Subcutaneous abdominal adipose tissue (tissue), 5 donors: ENCODE measurements around the gene NPFF.
"Not testable (repeated sequence)": the region's sequence is repeated elsewhere in the genome, so short reads cannot be mapped to it uniquely, and the experiment has no call there.

ENCODE experiments used
- H3K27ac ChIP-seq: one replicate; pipeline ENCODE4 v1.7.0; 2013; ENCODE audit warnings: low read depth, mild to moderate bottlenecking, inconsistent platforms, low read length, moderate library complexity
- H3K27me3 ChIP-seq, 5 donors: one replicate each; pipeline ENCODE4 v1.7.0; 2013; ENCODE audit warnings: low read length in 5 of 5, inconsistent platforms in 1 of 5; ENCODE audit not compliant: control insufficient read depth in 5 of 5, insufficient read depth in 4 of 5
- H3K36me3 ChIP-seq, 5 donors: one replicate each; pipeline ENCODE4 v1.7.0; 2013; ENCODE audit warnings: low read length in 5 of 5; ENCODE audit not compliant: control insufficient read depth in 5 of 5, insufficient read depth in 5 of 5
- H3K4me1 ChIP-seq, 5 donors: one replicate each; pipeline ENCODE4 v1.7.0; 2013; ENCODE audit warnings: low read length in 5 of 5, mild to moderate bottlenecking in 3 of 5, moderate library complexity in 1 of 5; ENCODE audit not compliant: control insufficient read depth in 5 of 5, insufficient read depth in 5 of 5
- H3K4me3 ChIP-seq, 5 donors: one replicate each; pipeline ENCODE4 v1.7.0; 2013; ENCODE audit warnings: low read length in 5 of 5, low read depth in 1 of 5
- H3K9ac ChIP-seq, 5 donors: one replicate each; pipeline ENCODE4 v1.7.0; 2013; ENCODE audit warnings: low read length in 5 of 5, mild to moderate bottlenecking in 4 of 5, moderate library complexity in 3 of 5
- H3K9me3 ChIP-seq, 5 donors: one replicate each; pipeline ENCODE4 v1.7.0; 2013; ENCODE audit warnings: low read length in 5 of 5; ENCODE audit not compliant: control insufficient read depth in 5 of 5
- donor health status: healthy.
- donor health status: healthy.
- donor health status: healthy.
- donor health status: healthy.
- donor health status: healthy.

NPFF gene

DNA sequence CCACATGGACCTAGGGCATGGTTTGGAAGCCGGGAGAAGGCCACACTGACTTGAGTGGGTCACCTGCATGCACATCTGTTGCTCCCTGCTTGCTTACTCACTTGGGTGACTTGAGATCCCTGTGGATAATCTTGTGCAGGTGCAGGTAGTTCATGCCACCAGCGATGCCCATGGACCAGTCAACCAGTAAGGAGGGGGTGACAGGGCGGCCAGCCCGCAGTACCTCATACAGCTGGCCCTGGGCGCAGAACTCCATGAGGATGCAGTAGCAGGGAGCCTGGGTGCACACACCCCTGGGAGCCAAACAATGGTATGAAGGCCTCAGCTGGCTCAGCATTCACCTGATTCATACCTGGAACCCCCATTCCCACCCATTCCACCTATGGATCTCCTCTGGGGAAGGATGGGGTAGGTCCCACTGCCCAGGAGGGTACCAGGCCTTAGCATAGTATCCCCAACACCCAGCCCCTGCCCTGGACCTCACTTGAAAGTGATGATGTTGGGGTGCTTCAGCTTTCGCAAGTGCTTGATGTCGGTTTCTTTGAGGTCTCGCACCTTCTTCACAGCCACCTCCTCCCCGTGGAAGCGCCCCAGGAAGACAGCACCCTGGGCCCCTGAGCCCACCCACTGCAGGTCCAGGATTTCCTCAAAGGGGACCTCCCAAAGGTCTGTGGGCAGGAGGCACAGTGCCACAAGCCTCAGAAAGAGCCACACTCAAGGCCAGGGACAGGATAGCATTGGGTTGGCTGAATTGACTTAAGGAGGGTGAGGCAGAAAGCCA lies 21.1 kb downstream of the NPFF start:
- Histone ChIP-seq H3K36me3 (peaks cover 0 to 68% (median 58%) of the 10 kb centered on the region in 5 donors), H3K27ac (no peak overlapping the region), H3K27me3 (no peaks in the 10 kb centered on the region), H3K9ac (no peak overlapping the region), H3K4me1 (no peaks in the 10 kb centered on the region), H3K4me3 (no peak overlapping the region), H3K9me3 (no peaks in the 10 kb centered on the region)

DNA sequence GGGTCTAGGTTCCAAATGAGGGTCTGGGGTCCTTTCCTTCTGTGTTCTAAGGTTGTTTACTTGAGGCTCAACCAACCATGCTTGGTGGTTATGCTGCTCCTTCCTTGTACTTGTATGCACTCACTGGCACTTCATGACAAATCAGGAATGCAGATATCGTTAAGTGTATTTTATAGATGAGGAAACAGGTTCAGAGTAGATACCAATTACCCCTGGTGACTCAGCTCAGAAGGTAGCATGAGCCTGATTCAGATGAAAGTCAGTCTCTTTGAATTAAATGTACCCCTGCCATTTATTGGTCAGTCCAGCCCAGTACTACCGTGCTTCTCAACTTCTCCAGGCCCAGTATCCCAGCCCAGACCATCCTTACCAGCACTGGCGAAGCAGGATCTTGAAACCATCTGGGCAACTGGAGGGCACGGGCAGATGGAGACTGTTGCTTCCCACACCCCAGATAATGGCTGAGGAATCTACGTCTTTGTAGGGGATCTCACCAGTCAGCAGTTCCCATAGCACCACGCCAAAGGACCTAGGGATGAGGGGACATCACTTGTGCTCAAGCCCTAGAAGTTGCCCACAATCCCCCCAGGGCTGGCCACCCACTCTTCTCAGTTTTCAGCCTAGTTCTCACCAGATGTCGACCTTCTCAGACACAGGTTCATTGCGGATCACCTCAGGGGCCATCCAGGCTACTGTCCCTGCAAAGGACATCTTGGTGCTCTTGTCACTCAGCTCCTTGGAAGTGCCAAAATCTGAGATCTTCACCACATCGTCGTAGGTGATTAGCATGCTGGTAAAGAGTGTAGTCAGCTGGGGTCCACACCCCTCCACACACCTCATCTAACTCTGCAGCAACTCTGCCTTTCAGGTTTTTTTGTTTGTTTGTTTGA lies 22.4 kb downstream of the NPFF start:
- no peak overlapping the region for H3K4me3 ChIP-seq
- H3K9me3 ChIP-seq = no peaks in the 10 kb centered on the region
- H3K36me3 ChIP-seq = peaks cover 4 to 77% (median 67%) of the 10 kb centered on the region in 5 donors
- H3K9ac ChIP-seq = no peak overlapping the region
- H3K27me3 ChIP-seq = no peaks in the 10 kb centered on the region
- H3K4me1 ChIP-seq = no peaks in the 10 kb centered on the region
- H3K27ac ChIP-seq = no peak overlapping the region

DNA sequence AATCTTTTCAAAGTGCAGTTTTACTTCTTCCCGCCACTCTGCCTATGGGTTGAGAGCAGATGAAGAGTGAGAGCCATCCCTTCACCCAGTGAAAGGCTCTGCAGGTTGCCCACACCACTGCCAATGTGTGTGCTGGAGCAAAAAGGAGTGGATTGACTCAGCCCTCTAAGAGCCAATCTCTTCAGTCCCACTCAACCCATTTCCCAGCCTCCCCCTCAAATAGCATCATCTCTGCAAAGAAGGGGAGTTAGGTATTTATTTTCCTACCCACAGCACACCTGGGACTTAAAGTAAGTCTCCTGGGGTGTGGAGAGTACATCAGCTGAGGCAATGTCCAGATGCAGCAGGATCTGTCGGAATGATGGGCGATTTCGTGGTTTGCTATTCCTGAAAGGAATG lies 23.3 kb downstream of the NPFF start:
- no peak overlapping the region for H3K27ac ChIP-seq
- no peaks in the 10 kb centered on the region for H3K4me1 ChIP-seq
- H3K9ac ChIP-seq = no peak overlapping the region
- peaks cover 11 to 86% (median 75%) of the 10 kb centered on the region in 5 donors for H3K36me3 ChIP-seq
- no peaks in the 10 kb centered on the region for H3K9me3 ChIP-seq
- H3K27me3 ChIP-seq = no peaks in the 10 kb centered on the region
- H3K4me3 ChIP-seq = no peak overlapping the region

DNA sequence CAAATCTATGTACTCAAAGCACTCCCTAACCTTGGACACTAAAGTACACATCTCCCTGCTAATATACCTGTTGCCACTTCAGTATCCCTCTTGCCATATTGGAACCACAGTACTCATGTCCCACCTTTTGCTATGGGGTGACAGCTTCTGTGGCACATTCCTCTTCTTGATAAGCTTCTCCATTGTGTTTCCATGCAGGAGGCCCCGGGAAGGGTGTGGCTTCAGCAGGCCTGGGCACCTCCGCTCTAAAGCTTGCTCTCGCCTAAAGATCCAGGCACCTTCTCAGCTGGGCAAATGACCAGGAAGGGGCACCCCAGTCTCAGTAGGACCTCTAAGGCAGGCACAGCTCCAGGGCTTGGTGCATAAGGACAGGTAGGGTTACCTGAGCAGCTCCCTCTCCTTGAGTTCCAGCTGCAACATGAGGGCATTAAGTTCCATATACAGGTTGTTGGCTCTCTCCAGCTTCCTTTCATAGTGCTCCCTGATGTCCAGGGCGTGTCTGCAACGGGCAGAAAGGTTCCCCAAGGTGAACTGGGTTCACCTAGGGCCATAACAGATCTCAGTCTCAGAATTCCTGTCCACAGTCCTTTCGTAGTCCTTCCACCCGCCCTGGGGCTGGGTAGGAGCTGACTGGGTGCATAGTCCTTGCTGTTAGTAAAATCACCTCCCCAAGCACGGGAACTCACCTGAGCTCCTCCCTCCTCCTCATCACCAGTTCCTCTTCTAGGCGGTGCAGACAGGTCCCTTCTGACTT lies 23.9 kb downstream of the NPFF start:
- H3K36me3 ChIP-seq = peaks cover 14 to 92% (median 81%) of the 10 kb centered on the region in 5 donors
- H3K27me3 ChIP-seq = no peaks in the 10 kb centered on the region
- H3K9ac ChIP-seq = no peak overlapping the region
- no peak overlapping the region for H3K4me3 ChIP-seq
- no peak overlapping the region for H3K27ac ChIP-seq
- no peaks in the 10 kb centered on the region for H3K4me1 ChIP-seq
- no peaks in the 10 kb centered on the region for H3K9me3 ChIP-seq

DNA sequence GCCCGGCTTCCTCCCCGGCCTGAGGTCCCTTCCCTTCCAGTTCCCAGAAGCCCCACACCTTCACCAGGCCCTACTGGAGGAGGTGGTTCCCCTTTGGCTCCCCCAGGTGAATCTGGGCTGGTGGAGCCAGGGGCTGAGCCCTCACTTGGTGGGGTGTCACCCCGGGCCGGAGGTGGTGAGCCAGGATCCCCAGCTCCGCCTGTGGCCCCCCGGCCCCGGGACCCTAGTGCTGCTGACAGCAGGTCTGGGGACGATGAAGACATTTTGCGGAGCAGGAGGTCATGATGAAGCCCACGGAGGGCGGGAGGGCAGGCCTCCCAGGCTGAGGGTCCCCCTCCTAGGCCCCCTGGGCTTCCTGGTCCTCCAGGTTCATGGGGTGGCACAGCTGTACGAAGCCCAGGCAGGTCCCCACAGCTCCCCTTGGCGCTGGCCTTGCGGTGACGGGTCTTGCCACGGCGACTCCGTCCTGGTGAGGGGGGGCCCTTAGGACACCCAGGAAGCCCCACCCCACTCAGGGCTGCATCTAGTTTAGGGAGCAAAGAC lies 24.6 kb downstream of the NPFF start:
- H3K9ac ChIP-seq = no peak overlapping the region
- no peaks in the 10 kb centered on the region for H3K9me3 ChIP-seq
- H3K4me3 ChIP-seq = no peak overlapping the region
- H3K36me3 ChIP-seq = peaks cover 17 to 95% (median 85%) of the 10 kb centered on the region in 5 donors
- no peak overlapping the region for H3K27ac ChIP-seq
- H3K27me3 ChIP-seq = no peaks in the 10 kb centered on the region
- H3K4me1 ChIP-seq = no peaks in the 10 kb centered on the region

DNA sequence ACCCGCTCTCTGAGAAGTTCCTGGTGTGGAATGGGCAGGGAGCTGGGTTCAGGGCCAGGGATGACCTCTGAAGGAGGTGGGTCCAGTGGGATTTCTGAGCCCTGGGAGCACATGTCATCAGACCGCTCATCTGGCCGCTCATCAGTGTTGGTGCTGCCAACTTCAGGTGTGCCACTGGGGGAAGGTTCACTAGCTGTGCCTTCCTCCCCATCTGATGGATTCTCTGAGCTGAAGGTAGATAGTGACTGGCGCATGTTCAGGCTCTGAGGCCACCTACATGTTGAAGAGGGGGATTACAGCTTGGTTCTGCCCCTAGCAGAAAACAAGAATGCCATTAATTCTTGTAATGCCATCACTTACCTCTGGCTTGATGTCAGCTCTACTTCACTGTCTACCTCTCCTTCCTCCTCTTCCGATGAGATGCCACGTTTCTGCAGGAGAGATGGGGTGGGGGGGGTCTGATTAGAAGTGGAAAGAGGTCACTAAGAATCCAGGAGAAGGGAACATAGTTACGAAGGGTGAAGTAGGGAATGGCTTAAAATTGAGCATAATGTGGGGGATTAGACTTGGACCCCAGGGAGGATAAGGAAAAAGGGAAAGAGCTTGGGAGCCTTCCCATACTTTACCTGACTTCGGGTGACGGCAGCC lies 25.2 kb downstream of the NPFF start:
- no peaks in the 10 kb centered on the region for H3K4me1 ChIP-seq
- no peak overlapping the region for H3K9ac ChIP-seq
- H3K9me3 ChIP-seq = no peaks in the 10 kb centered on the region
- no peak overlapping the region for H3K4me3 ChIP-seq
- peaks cover 19 to 93% (median 84%) of the 10 kb centered on the region in 5 donors for H3K36me3 ChIP-seq
- H3K27me3 ChIP-seq = no peaks in the 10 kb centered on the region
- H3K27ac ChIP-seq = no peak overlapping the region

DNA sequence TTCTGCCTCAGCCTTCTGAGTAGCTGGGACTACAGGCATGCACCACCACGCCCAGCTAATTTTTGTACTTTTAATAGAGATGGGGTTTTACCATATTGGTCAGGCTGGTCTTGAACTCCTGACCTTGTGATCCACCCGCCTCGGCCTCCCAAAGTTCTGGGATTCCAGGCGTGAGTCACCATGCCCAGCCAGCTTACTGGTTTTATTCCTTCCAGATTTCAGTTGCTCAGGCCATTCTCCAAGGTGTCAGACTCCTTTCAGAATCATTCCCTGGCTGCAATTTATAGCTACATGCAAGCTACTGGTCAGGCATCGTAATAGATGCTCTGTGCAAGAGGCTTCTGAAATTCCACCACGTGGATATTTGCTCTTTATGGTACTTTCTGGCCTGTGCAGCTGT lies 25.8 kb downstream of the NPFF start:
- H3K9me3 ChIP-seq, H3K27ac ChIP-seq, H3K4me1 ChIP-seq, H3K9ac ChIP-seq, H3K27me3 ChIP-seq, H3K4me3 ChIP-seq: not testable (repeated sequence)
- H3K36me3 ChIP-seq = peaks cover 22 to 93% (median 85%) of the 10 kb centered on the region in 5 donors

DNA sequence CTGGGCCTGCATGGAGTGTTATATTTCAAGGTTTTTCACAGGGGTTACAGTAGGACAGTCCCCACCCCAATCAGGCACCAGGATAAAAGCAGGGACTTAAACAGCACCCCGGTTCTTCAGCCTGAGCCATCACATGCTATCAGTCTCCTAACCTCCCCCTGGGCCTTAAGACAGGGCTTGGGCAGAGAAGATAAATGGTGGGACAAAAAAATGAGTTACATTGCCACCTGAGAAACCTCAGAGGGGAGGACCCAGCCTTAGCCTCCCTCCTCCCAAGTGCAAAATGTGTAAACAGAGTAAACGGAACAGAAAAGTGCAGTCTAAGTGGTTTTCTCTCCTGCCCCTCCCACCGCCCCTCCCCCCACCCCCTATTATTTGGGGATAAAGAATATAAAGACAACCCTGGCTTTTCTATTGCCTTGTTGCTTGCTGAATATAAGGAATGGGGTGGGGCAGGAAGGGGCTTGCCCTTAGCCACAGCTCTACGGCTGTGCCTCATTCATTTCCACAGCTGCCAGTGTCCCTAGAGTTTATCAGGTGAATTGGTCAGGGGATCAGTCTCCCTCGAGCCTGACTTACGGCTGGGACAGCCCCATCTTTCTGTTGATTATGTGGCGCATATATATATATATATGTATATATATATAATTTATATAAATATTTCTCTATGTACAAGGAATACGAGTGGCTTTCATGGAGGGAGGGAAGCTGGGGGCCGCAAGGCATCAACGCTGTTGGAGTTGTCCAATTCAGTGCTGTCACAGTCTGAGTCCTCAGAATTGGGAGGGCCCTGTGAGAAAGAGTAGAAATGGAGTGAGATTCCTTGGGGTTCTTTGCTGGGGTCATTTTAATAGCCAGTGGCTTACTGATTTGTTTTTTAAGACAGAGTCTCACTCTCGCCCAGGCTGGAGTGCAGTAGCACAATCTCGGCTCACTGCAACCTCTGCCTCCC lies 26.5 kb downstream of the NPFF start:
- Histone ChIP-seq H3K27ac (no peak overlapping the region), H3K27me3 (no peaks in the 10 kb centered on the region), H3K9me3 (no peaks in the 10 kb centered on the region), H3K4me3 (no peak overlapping the region), H3K9ac (no peak overlapping the region), H3K36me3 (peaks cover 29 to 93% (median 85%) of the 10 kb centered on the region in 5 donors), H3K4me1 (no peaks in the 10 kb centered on the region)

DNA sequence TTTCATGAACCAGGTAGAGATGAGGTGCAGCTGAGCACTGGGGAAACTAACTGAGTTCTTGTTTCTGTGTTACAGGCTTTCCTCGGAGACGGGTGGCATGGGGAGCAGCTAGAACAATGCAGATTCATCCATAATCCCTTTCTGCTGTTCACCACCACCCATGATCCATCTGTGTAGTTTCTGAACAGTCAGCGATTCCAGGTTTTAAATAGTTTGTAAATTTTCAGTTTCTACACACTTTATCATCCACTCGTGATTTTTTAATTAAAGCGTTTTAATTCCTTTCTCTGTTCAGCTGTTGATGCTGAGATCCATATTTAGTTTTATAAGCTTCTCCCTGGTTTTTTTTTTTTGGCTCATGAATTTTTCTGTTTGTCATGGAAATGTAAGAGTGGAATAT lies 28.0 kb downstream of the NPFF start:
- Histone ChIP-seq H3K9ac (no peak overlapping the region), H3K27me3 (no peaks in the 10 kb centered on the region), H3K36me3 (peaks cover 40 to 93% (median 90%) of the 10 kb centered on the region in 5 donors), H3K9me3 (no peaks in the 10 kb centered on the region), H3K4me1 (no peaks in the 10 kb centered on the region), H3K27ac (no peak overlapping the region), H3K4me3 (no peak overlapping the region)
